SK-N-SH (cell line): ENCODE results near the gene DAB1. TPM values are rescaled to one million over a fixed set of nuclear protein-coding genes. Genes with fewer than 3 reads are reported as not detected.

Source experiments
- CTCF ChIA-PET: fragments of 300-600, 350-600 bp; formaldehyde crosslinking; extraction: SDS; loops from one replicate; lab custom pipeline; 2021; lab: Yijun Ruan, JAX
- POLR2A ChIA-PET: fragments of 350-600 bp; sonication (Branson Sonifier 250); formaldehyde crosslinking; extraction: SDS; loops from one replicate; lab custom pipeline; 2020; ENCODE audit warnings: antibody characterized with exemption, inconsistent platforms; lab: Yijun Ruan, JAX
- DNase-seq: peaks from one replicate; pipeline ENCODE4 v3.0.0; 2012
- H2AFZ ChIP-seq: fragments of 200-600 bp; sonication (generic); 2 replicates; pipeline ENCODE4 v1.8.1; 2016; ENCODE audit warnings: antibody characterized with exemption, mild to moderate bottlenecking, low read depth
- H3F3A ChIP-seq: fragments of 200-600 bp; sonication (generic); replicated peaks from 2 replicates; pipeline ENCODE3; 2016; ENCODE audit warnings: antibody characterized with exemption, mild to moderate bottlenecking; ENCODE audit not compliant: insufficient read depth
- H3K27ac ChIP-seq, 2 experiments: fragments of 200-500 bp in 1 of 2; fragments of 200-600 bp in 1 of 2; sonication (Bioruptor generic) in 1 of 2; sonication (generic), shearing (Covaris generic) in 1 of 2; 2 replicates each; pipeline versions ENCODE4 v1.5.1 to v1.6.1; 2014 to 2016; ENCODE audit warnings: low read depth in 2 of 2, inconsistent platforms in 1 of 2, low read length in 1 of 2, mild to moderate bottlenecking in 1 of 2, mixed read lengths in 1 of 2
- H3K27me3 ChIP-seq: fragments of 200-600 bp; sonication (generic), shearing (Covaris generic); 2 replicates; pipeline ENCODE4 v1.6.1; 2016; ENCODE audit warnings: mixed run types; ENCODE audit not compliant: insufficient read depth
- H3K36me3 ChIP-seq, 2 experiments: fragments of 200-500 bp in 1 of 2; fragments of 200-600 bp in 1 of 2; sonication (Bioruptor generic) in 1 of 2; sonication (generic) in 1 of 2; replicated peaks in 1 of 2; 2 replicates each; pipeline versions ENCODE3 to v1.5.1; 2014 to 2016; ENCODE audit warnings: low read length in 1 of 2, mild to moderate bottlenecking in 1 of 2; ENCODE audit not compliant: insufficient read depth in 2 of 2, control insufficient read depth in 1 of 2
- H3K4me1 ChIP-seq, 2 experiments: fragments of 200-500 bp in 1 of 2; fragments of 200-600 bp in 1 of 2; sonication (Bioruptor generic) in 1 of 2; sonication (generic), shearing (Covaris generic) in 1 of 2; 2 replicates each; pipeline versions ENCODE4 v1.5.1 to v1.6.1; 2014 to 2016; ENCODE audit warnings: low read depth in 1 of 2, low read length in 1 of 2, mixed run types in 1 of 2; ENCODE audit not compliant: insufficient read depth in 2 of 2, control insufficient read depth in 1 of 2
- H3K4me2 ChIP-seq: fragments of 200-600 bp; sonication (generic), shearing (Covaris generic); 2 replicates; pipeline ENCODE4 v1.6.1; 2017; ENCODE audit warnings: mixed run types
- H3K4me3 ChIP-seq, 2 experiments: fragments of 200-500 bp in 1 of 2; fragments of 200-600 bp in 1 of 2; sonication (Bioruptor generic) in 1 of 2; sonication (generic), shearing (Covaris generic) in 1 of 2; 2 replicates each; pipeline versions ENCODE4 v1.5.1 to v1.8.1; 2014 to 2016; ENCODE audit warnings: low read depth in 2 of 2, inconsistent platforms in 1 of 2, low read length in 1 of 2, mild to moderate bottlenecking in 1 of 2, mixed read lengths in 1 of 2, moderate library complexity in 1 of 2
- H3K79me2 ChIP-seq: fragments of 200-600 bp; sonication (generic); 2 replicates; pipeline ENCODE4 v1.8.1; 2017; ENCODE audit warnings: mild to moderate bottlenecking; ENCODE audit not compliant: insufficient read depth
- H3K9ac ChIP-seq: fragments of 200-600 bp; sonication (generic); 2 replicates; pipeline ENCODE4 v1.6.1; 2017; ENCODE audit warnings: mixed run types
- H3K9me2 ChIP-seq: fragments of 200-600 bp; sonication (generic); 2 replicates; pipeline ENCODE4 v1.6.1; 2017; ENCODE audit warnings: mixed run types
- H3K9me3 ChIP-seq: fragments of 200-600 bp; sonication (generic); 2 replicates; pipeline ENCODE4 v1.6.1; 2017; ENCODE audit warnings: mixed run types, mild to moderate bottlenecking, moderate library complexity
- H4K20me1 ChIP-seq: fragments of 200-600 bp; sonication (generic); 2 replicates; pipeline ENCODE4 v1.6.1; 2017; ENCODE audit warnings: mild to moderate bottlenecking, mixed run types; ENCODE audit not compliant: insufficient read depth
- CHD2 ChIP-seq: fragments of 150-350 bp; IDR thresholded peaks from 2 replicates; pipeline ENCODE4 v1.6.1; 2018; ENCODE audit warnings: low read length; ENCODE audit not compliant: partially characterized antibody
- ELF1 ChIP-seq: IDR thresholded peaks from 2 replicates; pipeline ENCODE4 v1.4.0; 2012
- EZH2phosphoT487 ChIP-seq: fragments of 200-600 bp; sonication (generic); IDR thresholded peaks from 2 replicates; pipeline ENCODE4 v1.6.1; 2017; ENCODE audit warnings: low read depth, mixed run types, mild to moderate bottlenecking, antibody characterized with exemption, moderate library complexity, borderline replicate concordance
- FOSL2 ChIP-seq: IDR thresholded peaks from 2 replicates; pipeline ENCODE4 v1.4.0; 2012; ENCODE audit warnings: low read depth, mild to moderate bottlenecking, moderate library complexity, borderline replicate concordance
- FOXJ3 ChIP-seq: sonication (generic); formaldehyde crosslinking; IDR thresholded peaks from 2 replicates; pipeline ENCODE4 v1.5.1; 2020; ENCODE audit warnings: mild to moderate bottlenecking, missing genetic modification reagents
- GABPA ChIP-seq: IDR thresholded peaks from 2 replicates; pipeline ENCODE4 v1.4.0; 2012; ENCODE audit warnings: low read depth, mild to moderate bottlenecking
- GATA2 ChIP-seq: sonication (generic); formaldehyde crosslinking; IDR thresholded peaks from 2 replicates; pipeline ENCODE4 v1.5.0; 2020; ENCODE audit warnings: mild to moderate bottlenecking, missing genetic modification reagents
- IRF3 ChIP-seq: fragments of 150-350 bp; IDR thresholded peaks from 2 replicates; pipeline ENCODE4 v1.6.1; 2016; ENCODE audit warnings: mild to moderate bottlenecking, low read depth, low read length
- MAX ChIP-seq: IDR thresholded peaks from 2 replicates; pipeline ENCODE4 v1.4.0; 2012; ENCODE audit warnings: low read depth
- MEF2A ChIP-seq: IDR thresholded peaks from 2 replicates; pipeline ENCODE4 v1.4.0; 2012; ENCODE audit warnings: low read depth, borderline replicate concordance
- PBX3 ChIP-seq: IDR thresholded peaks from 2 replicates; pipeline ENCODE4; 2012
- POLR2AphosphoS5 ChIP-seq: IDR thresholded peaks from 2 replicates; pipeline ENCODE4 v1.6.1; 2012; ENCODE audit warnings: low read depth, low read length
- RFX5 ChIP-seq: IDR thresholded peaks from 2 replicates; pipeline ENCODE4 v1.6.1; 2012; ENCODE audit warnings: mild to moderate bottlenecking, improper control_type of control experiment, low read length
- SIN3A ChIP-seq: IDR thresholded peaks from 2 replicates; pipeline ENCODE4 v1.6.1; 2012; ENCODE audit warnings: low read depth, mild to moderate bottlenecking, low read length, moderate library complexity, borderline replicate concordance
- SMC3 ChIP-seq: IDR thresholded peaks from 2 replicates; pipeline ENCODE4 v1.6.1; 2012; ENCODE audit warnings: low read depth, low read length, improper control_type of control experiment
- TCF12 ChIP-seq: IDR thresholded peaks from 2 replicates; pipeline ENCODE4 v1.4.0; 2012
- TEAD4 ChIP-seq: IDR thresholded peaks from 2 replicates; pipeline ENCODE4 v1.4.0; 2012; ENCODE audit warnings: mild to moderate bottlenecking, borderline replicate concordance; ENCODE audit not compliant: insufficient read depth
- USF1 ChIP-seq: IDR thresholded peaks from 2 replicates; pipeline ENCODE4 v1.4.0; 2012; ENCODE audit warnings: low read depth, borderline replicate concordance
- WGBS: methylation state at CpG from one replicate; pipeline ENCODE4 v1.1.6; 2017; ENCODE audit warnings: low lambda C conversion rate; 5-methylcytosine and 5-hydroxymethylcytosine counted together
- polyA plus RNA-seq, 3 experiments: library from polyadenylated mRNA; depleted of rRNA; stranded (reverse); fragments of >200 nt; gene quantifications; 2 replicates each; pipeline ENCODE4 v1.2.3, GENCODE V29; 2012

The DAB1 gene
- polyA plus RNA-seq, 1 of the 3 experiments (the other 2 are of a cell fraction): 2.9 TPM

- Histone ChIP-seq H3K79me2 (no peaks in the 10 kb centered on the region), H3K9ac (no peak overlapping the region), H3K4me2 (no peak overlapping the region), H4K20me1 (no peaks in the 10 kb centered on the region), H3K9me2 (no peaks in the 10 kb centered on the region), H3K9me3 (no peaks in the 10 kb centered on the region), H3F3A (peaks cover 5% of the 10 kb centered on the region), H3K4me3 (no peak overlapping the region), H3K27me3 (no peaks in the 10 kb centered on the region), H2AFZ (no peak overlapping the region), H3K36me3 (no peaks in the 10 kb centered on the region), H3K4me1 (peaks cover 2 to 11% of the 10 kb centered on the region in 2 experiments; a peak in 2 of 4 replicates), H3K27ac (peak overlapping the region in 1 of 2 experiments; percentile 33; a peak in 1 of 4 replicates)
- CTCF ChIA-PET: interaction anchor here (1.7 kb wide), 1 partner anchor 13 kb away, joined by 5 read pairs; no protein-coding TSS in a partner anchor
- POLR2A ChIA-PET: no interaction called here
- DNase-seq: no peak
- TF ChIP-seq IRF3: no peak
- TF ChIP-seq MAX: no peak
- no peak for TF ChIP-seq EZH2phosphoT487
- TF ChIP-seq FOSL2: peak; percentile 23; the same call in 1 of the 2 replicates
- TF ChIP-seq SMC3: no peak
- no peak for TF ChIP-seq USF1
- peak; percentile 32; the same call in 1 of the 2 replicates for TF ChIP-seq PBX3
- no peak for TF ChIP-seq TEAD4
- no peak for TF ChIP-seq TCF12
- TF ChIP-seq ELF1: no peak
- no peak for TF ChIP-seq POLR2AphosphoS5
- TF ChIP-seq CHD2: no peak
- WGBS: 63% methylated on average over 5 of the region's 5 CpGs
Measured at GRCh38 chr1:57204942-57205787, 218.7 kb downstream of the DAB1 start.

- Histone ChIP-seq H3F3A (peaks cover 5% of the 10 kb centered on the region), H3K4me1 (peaks cover 2 to 11% of the 10 kb centered on the region in 2 experiments; a peak in 2 of 4 replicates), H3K9ac (no peak overlapping the region), H3K36me3 (no peaks in the 10 kb centered on the region), H3K79me2 (no peaks in the 10 kb centered on the region), H3K4me3 (no peak overlapping the region), H3K9me2 (no peaks in the 10 kb centered on the region), H3K4me2 (no peak overlapping the region), H2AFZ (no peak overlapping the region), H4K20me1 (no peaks in the 10 kb centered on the region), H3K27ac (no peak overlapping the region), H3K9me3 (no peaks in the 10 kb centered on the region), H3K27me3 (no peaks in the 10 kb centered on the region)
- POLR2A ChIA-PET: no interaction called here
- CTCF ChIA-PET: interaction anchor here (1.7 kb wide), 1 partner anchor 14 kb away, joined by 5 read pairs; no protein-coding TSS in a partner anchor
- DNase-seq: no peak
- 79% methylated on average over 3 of the region's 3 CpGs for WGBS
- TF ChIP-seq RFX5: no peak
- TF ChIP-seq GABPA: no peak
- no peak for TF ChIP-seq FOXJ3 (CRISPR knock-in tag)
- no peak for TF ChIP-seq GATA2 (CRISPR knock-in tag)
- TF ChIP-seq SIN3A: no peak
- no peak for TF ChIP-seq FOSL2
- TF ChIP-seq MEF2A: no peak
- TF ChIP-seq PBX3: no peak
Measured at GRCh38 chr1:57204091-57204490, 219.8 kb downstream of the DAB1 start.
